ENCODE measurements around the gene CIBAR2.
"Not testable (repeated sequence)": the region's sequence is repeated elsewhere in the genome, so short reads cannot be mapped to it uniquely, and the experiment has no call there.

The CIBAR2 gene

DNA sequence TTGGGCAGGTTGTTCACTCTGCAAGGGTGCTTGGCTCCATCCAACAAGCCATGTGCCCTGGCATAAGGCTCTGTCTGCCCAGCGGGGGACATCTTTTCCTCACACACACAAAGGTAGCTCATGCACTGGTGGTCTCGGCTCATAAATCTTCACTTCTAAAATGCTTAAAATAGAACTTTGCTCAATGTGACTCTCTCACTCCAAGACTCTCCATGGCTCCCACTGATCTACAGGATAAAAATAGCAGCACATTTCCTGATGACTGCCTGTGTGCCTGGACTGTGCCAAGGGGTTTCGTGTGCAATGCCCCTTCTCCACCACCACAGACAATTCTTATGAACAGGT lies 15.1 kb upstream of the CIBAR2 start:
- DNase-seq, result no peak

DNA sequence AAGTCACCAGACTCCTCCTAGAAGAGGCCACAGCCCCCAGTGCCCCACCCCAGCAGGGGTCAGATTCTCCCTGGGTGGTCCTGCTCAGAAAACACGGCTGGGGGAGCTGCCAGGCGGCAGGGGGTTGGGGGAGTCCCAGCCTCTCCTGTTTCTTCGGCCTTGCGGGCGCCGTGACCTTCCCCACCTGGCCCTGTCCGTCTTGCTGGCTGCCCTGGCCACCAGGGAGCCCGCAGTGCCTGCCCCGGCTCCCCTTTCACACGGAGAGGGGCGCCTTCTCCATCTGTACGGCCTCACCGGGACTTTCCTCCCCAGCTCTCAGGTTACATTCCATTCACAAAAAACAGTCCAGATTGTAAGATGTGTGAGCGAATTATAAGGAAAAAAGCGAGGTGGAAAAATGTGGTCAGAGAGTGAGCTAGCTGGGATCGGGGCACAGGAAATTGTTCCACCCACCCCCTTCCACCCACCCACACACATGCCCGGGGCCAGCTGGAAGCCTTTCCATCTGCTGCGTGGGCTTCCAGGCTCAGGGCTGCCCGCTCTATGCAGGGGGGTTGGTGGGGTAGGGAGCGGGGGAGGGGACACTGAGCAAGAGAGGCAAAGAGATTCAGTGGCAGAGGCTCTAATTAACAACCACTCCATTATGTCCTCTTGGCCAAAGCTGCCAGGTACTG lies 14.6 kb upstream of the CIBAR2 start:
- DNase-seq, result no peak

DNA sequence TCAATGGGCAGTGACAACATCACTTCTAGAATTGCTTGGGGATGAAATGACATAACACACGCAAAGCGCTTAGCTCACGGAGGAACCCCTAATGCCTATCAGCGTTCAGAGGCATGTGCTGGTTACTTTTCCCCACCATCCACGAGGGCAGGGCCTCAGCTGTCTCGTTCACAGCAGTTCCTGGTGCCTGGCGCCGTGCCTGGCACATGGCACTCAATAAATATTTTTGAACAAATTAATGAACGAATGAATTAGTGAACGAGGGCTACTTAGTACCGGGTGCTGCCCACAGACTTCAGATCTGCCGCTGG lies 14.1 kb upstream of the CIBAR2 start:
- no peak for DNase-seq

DNA sequence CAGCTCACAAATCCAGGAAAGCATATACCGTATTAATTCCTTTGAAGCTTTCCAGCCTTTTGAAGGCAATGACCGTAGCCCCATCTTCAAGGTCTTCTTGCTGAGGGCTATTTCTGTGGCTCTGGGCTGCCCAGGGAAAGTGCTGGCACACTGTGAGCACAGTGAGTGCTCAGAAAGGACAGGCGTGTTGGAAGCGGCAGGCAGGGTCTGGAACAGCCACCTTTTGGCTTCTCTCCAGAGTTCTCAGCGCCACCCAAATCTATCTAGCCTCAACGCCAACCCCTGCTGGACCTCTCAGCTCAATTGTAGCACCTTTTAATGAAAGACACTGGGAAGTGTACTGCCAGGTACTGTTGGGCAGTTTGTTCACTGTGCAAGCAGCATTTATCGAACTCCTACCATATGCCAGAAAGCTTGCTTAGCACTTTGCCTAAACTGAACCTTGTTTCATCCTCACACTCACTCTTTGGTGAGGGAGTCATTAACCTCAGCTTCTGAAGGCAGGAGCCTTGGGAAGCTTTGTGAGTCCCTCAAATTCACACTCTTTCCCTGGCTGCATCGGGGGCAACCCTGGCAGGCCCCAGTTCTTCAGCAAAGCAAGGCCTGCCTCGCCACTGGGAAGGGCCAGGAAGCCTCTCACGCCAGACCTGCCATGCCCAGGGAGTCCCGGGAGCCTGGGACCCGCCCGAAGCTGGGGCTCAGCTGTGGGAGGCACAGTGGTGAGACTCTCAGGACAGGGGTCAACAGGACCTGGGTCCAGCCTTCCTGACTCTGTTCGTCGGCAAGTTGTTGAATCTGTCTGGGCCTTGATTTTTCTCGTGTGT lies 13.5 kb upstream of the CIBAR2 start:
- DNase-seq, result no peak

DNA sequence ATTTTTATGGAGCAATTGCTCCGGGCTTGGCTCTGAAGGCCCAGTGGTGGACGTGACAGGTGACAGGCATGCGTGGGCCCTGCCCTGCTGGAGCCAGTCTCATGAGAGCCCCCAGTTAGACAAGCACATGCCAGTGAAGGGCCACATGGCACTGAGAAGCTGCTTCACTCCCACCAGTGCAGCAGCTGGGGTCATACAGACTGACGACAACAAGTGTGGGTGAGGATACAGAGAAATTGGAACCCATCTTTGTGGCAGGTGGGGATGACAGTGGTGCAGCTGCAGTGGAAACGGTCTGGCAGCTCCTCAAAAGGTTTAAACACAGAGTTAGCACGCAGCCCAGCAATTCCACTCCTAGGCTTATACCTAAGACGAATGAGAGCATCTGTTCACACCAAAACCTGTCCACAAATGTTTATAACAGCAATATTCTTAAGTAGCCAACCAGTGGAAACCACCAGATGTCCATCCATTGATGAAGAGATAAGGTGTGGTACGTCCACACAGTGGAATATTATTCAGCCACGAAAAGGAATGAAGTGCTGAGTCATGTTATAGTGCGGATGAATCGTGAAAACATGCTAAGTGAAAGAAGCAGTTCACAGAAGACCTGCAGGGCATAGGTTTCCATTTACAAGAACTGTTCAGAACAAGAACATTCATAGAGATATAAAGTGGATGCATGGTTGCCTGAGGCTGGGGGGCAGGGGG lies 12.5 kb upstream of the CIBAR2 start:
- DNase-seq, result no peak

DNA sequence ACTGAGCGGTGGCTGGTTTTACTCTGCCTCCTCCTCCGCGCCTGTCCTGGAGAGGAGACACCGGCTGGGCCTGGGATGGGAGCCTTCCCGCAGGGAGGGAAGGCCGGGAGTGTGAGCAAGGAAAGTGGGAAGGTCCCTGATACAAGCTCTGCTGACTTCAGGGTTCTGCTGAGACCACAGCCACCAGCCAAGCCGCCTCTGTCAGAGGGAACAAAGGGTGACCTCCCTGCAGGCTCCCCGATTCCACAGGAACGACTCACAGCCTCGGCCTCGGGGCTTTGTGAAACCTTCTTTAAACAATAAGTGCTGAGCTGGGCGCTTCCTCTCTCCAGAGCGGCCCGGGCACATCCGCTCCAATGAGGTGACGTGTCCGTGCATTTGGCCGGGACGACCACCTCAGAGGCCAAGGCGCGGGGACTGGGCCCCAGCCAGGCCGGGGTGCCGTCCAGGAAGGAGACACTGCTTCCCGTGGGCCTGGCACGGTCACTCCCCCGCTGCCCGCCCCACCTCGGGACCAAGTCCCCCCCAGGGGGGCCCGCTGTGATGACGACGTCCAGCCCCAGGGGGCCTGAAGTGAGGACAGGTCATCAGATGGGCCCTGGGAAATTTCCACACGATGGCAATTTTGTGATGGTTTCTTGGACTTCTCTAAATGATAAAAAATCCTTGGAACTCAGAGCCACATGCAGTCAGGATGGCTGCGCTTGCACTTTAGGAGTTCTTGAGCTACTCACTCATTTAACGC lies 11.8 kb upstream of the CIBAR2 start:
- no peak for DNase-seq

DNA sequence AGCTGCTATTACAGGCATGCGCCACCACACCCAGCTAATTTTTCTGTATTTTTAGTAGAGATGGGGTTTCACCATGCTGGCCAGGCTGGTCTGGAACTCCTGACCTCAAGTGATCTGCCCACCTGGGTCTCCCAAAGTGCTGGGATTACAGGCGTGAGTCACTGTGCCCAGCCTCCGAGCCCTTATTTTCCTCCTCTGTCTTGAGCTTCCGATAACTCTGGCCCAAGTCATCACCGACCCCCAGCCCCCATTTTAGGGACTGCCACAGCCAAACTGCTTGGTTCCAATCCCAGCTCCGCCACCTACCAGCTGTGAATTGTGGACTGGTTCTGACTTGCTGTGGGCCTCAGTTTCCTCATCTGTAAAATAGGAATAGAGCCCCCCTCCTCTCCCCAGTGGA lies 11.2 kb upstream of the CIBAR2 start:
- DNase-seq, result not testable (repeated sequence)

DNA sequence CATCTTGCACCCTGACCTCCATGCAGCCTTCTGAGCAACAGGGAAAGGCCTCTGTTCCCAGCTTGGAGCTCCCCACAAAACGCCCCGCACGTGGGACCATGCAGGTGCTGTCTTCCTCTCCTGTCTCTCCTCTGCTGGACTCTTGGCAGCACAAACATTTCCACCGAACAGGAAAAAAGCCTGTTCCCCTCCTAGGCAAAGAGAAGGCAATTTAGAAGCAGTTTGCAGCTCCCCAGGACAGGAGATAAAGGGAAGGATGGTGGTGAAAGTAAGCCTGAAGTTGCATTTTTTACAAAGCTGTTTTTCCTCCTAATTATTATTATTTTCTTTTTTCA lies 7.7 kb upstream of the CIBAR2 start:
- DNase-seq, result no peak

DNA sequence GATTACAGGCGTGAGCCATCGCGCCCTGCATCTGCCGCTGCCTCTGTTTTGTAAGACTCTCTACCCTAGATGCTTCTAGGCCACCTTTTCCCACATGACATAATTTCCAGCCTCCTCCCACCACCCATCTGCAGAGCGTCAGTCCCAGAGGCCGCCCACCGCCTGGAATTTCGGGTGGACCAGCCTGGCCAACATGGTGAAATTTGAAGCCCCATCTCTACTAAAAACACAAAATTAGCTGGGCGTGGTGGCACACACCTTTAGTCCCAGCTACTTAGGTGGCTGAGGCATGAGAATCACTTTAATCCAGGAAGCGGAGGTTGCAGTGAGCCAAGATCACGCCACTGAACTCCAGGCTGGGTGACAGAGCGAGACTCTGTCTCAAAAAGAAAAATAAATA lies 5.1 kb upstream of the CIBAR2 start:
- DNase-seq, result no peak

DNA sequence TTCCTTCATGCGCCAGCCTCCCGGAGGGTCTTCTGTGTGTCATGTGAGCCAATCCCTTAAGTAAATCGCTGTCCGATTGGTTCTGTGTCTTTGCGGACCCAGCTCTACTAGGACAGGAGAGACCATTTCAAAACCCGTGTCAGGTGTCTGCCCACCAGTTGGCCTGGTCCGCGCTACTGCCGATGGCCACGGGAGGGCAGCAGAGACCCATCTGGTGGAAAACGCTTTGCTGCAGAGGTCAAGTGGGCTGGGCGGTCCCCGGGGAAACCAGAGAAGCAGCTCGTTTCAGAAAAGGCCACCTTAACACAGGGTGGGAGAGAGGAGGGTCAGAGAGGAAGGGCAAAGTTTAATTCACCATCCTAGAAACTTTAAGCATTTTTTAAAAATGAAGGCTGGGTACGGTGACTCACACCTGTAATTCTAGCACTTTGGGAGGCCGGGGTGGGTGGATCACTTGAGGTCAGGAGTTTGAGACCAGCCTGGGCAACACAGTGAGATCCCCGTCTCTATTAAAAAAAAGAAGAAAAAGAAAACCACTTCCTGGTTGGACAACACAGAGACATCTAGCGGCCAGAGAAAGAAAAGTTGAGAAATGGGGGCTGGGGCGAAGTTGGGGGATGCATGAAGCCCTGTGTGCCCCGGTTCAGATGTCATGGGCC lies 2.8 kb upstream of the CIBAR2 start:
- peak; percentile 89 for DNase-seq

DNA sequence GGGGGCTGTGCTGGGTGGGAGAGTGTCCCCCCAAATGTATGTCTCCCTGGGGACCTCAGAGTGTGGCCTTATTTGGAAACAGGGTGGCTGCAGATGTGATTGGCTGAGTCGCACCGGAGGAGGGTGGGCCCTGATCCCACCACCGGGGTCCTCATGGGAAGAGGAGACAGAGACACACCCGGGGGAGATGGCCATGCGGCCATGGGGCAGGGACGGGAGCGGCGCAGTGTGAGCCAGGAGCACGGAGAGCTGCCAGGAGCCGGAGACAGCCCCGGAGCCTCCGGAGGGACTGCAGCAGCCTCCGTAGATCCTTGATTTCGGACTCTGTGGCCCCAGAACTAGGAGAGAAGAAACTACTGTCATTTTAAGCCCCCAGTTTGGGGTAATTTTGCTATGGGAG lies 1.6 kb upstream of the CIBAR2 start:
- no peak for DNase-seq

DNA sequence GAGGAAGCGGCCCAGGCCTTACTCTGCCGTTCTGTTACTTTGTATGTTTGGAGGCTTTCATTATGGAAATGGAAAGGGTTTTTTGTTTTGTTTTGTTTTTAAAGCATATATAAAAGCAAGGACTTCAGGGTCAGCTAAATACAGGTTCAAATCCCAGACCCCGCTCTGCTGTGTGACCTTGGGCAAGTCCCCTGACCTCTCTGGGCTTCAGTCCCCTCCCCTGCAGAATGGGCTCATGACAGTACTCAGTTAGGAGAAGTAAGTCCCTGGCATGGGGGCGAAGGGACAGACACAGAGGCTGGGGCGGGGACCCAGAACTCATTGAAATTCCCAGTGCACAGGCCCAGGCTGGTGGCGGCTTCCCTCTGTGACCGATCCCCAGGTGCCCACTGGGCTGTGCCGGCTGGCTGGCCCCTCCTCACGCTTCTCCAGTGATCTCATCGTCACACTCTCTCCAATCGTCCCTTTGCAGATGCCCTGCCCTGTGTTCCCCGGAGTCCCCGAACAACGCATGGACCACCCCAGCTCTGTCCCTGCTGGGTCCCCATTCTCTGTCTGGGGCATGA lies 979 bp upstream of the CIBAR2 start:
- no peak for DNase-seq

DNA sequence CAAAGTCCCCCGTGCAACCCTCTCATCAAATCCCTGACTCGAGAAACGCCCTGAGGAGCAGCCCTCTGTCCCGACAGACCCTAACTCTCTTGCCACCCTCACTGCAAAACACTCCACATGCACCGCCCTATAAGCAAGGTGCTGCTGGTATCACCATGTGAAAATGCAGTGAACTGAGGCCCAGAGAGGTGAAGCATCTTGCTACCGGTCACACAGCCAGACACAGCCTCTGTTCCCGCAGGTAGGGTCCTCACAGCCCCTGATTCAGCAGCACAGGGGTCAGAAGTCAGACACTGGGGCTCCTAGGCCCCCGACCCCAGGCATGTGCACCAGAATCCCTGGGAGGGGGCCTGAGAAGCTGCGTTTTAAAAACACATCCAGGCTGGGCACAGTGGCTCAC lies 1.1 kb downstream of the CIBAR2 start:
- DNase-seq, result no peak

DNA sequence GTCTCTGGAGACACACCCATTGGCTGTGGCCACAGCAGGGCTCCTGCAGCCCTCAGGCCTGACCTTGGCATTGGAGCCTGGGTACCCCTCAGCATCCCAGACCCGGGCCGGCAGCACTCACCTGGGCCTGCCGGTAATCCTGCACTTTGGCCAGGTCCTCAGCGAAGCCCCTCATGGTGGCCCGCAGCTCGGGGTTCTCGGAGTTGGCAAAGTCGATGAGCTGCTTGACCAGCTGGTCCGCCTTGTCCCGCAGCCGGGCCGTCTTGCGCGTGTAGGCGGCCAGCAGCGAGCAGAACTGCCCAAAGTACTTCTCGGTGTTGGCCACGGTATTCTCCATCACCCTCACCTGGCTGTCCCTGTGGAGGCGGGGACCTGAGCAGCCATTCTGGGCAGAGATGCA lies 2.2 kb downstream of the CIBAR2 start:
- no peak for DNase-seq

DNA sequence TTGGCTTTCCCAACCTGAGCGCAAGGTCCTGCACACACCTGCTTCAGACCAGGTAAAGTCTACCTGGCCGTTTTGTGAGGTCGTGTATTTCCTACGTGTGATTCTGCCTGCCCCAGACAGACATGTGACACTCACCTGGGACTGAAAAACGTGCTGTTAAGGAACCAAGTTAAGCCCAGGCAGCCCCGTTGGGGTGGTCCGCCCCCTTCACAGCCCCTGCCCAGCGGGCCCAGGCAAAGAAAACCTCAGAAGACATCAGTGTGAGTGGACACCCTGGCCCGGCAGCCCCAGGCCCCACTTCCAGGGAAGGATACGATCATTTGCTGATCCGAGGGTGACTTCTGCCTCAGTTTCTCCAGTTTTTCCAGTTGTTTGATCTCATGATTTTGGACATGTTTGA lies 4.7 kb downstream of the CIBAR2 start:
- DNase-seq, result no peak

DNA sequence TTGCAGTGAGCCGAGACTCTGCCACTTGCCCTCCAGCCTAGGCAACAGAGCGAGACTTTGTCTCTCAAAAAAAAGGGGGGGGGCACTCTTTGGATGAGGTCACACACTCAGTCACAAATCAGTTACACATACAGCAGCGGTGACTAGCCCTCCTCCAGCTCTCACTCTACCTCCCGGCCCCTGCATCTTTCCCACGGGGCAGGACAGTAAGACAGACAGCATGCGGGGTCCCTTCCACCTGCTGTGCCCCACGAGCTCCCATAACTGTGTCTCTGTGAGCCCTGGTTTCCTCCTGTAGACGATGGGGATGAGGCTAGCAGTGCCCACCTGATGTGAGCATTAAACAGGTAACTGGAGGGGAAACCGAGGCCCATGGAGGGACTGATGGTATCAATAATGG lies 5.2 kb downstream of the CIBAR2 start:
- no peak for DNase-seq

DNA sequence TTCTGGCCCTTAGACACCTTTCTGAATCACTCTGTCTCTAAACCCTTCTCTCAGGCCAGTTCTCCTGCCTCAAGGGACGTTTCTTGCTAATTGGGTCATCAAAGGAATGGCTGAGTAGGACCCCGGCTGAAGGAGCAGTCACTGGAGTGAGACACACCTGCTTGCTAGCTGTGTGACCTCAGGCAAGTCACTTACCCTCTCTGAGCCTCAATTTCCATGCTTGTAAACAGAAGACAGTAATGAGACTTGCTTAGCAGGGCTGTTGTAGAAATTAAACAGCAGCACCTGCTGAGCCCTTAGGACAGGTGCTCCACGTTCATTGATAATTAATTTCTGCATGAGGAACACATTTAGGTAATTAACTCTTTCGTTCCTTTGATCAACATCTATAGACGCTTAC lies 6.8 kb downstream of the CIBAR2 start:
- DNase-seq, result no peak

DNA sequence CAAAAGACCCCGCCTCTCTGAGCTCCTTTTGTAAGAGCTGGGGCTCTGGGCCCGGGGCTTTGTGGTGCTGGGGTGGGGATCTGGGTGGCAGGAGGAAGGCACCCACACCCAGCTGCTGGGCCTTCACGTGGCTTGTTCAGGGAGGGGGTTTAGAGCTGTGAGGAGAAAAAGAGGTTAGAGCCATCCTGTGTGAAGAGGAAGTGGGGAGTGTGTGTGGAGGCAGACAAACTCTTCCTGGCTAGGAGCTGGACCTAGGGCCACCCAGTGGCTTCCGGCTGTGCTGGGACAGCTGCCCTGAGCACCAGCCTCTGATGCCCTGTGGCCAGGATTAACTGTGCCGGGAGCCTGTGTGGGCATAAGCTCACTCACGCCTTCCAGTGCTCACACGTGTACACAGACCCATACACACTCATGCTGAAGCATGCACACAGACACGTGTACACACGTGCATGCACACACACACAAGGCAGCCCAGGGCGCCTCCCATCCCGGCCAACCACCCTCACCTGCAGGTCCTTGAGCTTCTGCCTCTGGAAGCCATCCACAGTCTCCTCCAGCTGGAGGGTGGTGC lies 7.4 kb downstream of the CIBAR2 start:
- no peak for DNase-seq

DNA sequence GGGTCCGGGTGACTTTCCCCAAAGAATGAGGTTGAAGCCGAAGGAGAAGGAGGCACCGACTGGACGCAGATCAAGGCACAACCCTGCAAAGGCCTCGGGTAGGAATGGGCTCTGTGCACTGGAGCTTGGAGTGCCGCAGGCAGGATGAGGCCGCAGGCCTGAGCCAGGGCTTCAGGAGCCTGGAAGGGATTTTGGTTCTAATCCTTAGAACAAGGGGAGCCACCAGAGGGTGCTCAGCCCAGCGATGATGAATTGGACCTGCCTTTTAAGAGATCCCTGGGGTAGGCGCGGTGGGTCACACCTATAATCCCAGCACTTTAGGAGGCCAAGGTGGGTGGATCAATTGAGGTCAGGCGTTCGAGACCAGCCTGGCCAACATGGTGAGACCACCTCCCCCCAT lies 8.1 kb downstream of the CIBAR2 start:
- DNase-seq, result no peak

DNA sequence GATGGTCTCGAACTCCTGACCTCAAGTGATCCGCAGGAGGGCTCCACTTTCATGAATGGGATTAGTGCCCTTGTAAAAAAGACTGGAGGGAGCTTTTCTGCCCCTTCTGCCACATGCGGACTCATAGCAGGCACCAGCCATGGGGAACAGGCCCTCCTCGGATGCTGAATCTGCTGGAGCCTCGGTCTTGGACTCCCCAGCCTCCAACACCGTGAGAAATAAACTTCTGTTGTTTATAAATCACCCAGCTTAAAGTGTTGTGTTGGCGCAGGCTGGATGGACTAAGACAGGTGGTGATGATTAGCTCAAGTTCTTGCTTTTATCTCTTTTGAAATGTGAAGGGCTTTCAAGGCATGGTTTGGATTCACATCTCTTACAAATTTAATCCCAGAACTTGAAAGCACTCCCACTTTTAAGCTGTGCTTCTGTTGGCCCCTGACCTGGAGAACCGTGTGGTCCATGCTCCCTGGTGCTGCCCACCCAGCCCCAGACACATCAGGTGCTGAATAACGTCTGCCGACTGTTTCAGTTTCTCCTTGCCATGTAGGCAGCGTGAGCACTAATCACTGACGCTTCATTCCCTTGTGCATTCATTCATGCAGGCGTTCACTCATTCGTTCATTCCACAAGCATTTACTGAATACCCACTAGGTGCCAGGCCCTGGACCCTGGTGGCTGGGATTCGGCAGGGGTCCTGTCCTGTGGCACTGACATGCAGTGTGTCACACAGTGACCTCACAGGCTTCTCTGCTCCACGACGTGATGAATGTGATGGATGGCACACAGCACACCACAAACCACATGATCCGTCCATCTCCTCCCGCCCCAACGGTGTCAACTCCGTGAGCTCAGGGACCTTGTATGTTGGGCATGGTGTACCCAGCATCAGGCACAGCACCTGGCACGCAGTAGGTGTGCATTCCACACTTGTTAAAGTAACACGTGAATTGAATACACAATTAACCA lies 8.9 kb downstream of the CIBAR2 start:
- DNase-seq, result no peak

DNA sequence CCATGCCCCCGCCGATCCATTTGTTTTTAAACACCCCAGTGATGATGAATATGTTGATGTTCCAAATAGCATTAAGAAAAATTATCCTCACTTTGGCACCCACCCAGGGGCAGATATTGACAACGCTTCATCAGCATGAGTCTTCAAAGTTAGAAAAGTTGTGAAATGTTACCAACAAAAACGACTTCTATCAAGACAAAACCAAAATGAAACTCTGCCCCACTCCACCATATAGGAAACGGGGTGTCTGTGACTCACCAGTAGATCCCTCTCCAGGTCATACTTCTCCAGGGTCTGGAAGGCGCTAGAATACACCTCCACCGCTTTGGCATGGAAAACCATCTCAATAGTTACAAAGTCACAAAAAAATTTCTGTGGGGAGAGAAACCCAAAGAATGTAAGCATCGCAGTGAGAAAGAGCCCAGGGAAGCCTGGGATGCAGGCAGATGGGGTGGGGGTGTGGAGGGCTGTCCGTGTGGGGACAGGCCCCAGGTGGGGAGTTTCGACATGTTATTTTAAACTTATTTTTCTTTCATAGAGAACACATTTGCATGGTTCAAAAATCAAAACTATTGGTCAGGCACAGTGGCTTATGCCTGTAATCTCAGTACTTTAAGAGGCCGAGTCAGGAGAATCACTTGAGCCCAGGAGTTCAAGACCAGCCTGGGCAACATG lies 10.2 kb downstream of the CIBAR2 start:
- DNase-seq, result no peak

Data from activated CD4-positive, CD25-positive, alpha-beta regulatory T cell treated with anti-CD3 and anti-CD28 coated beads, Interleukin-2, amount 50 U/mL, for 72 hours (primary cell).